ENCODE data around the gene MSH3.
"Not testable (repeated sequence)": the region's sequence is repeated elsewhere in the genome, so short reads cannot be mapped to it uniquely, and the experiment has no call there.

MSH3 gene

DNA sequence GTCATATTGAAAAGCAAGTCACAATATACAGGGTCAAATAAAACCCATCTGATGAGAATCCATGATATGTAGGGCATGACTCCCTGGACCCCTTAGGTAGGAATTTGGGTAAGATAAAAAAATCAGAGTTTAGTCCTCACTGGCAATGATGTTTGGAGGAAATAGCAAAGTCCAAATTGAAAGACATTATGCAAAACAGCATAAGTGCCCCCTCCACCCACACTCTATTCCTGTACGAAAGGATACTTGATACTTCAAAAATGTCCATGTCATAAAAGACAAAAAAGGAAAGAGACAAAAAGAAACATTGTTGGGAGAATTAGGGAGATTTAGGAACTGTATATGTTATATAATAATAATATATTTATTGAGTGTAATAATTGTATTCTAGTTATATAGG is 209.7 kb downstream of the MSH3 start:
- DNase-seq, result no peak

GRCh38 chr5:80864706-80865435 is 210.4 kb downstream of the MSH3 start:
- DNase-seq, result no peak

DNA sequence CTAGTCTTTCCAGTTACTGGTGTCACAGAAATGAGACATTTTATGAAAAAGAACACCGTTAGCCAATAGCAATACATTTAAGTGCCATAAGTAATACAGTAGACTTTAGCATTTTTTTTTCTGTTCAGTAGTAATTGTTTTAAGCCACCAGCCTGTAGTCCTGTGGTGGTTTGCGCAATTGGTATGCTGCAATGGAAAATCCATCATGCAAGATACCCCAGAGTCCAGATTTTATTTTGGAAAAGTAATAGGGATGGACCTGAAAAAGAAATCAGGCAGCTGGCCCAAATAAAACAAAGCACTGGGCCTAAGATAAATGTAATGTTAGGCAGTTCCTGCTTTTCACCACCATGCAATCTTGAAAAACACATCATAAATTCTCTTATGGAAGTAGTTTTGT is 211.1 kb downstream of the MSH3 start:
- no peak for DNase-seq

DNA sequence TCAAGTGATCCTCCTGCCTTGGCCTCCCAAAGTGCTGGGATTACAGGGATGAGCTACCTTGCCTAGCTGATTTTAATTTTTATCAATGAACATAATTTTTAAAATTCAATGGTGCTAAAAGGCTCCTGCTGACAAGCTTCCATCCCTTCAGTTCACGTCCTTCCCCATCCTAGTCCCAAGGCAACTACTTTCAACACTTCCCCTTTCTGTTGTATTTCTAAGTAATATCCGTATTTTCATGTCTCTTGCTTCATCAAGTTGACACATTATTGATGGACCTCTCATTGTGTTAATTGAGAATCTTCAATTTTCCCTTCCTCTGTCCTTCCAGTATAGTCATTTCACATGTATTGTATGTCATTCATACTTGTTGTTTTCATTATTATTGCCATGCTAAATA is 211.9 kb downstream of the MSH3 start:
- DNase-seq, result no peak

GRCh38 chr5:80867233-80867632 is 212.8 kb downstream of the MSH3 start:
- no peak for DNase-seq

- DNase-seq, result no peak
These were observed 216.0 kb downstream of the MSH3 start for GRCh38 chr5:80870442-80870841.

GRCh38 chr5:80871541-80871961 is 217.1 kb downstream of the MSH3 start:
- no peak for DNase-seq

- no peak for DNase-seq
These were observed 219.7 kb downstream of the MSH3 start for GRCh38 chr5:80874162-80874561.

- DNase-seq, result no peak
These were observed 223.1 kb downstream of the MSH3 start for GRCh38 chr5:80877592-80877991.

- no peak for DNase-seq
These were observed 227.3 kb downstream of the MSH3 start for GRCh38 chr5:80881726-80882125.

GRCh38 chr5:80883390-80883789 is 228.9 kb downstream of the MSH3 start:
- not testable (repeated sequence) for DNase-seq

- no peak for DNase-seq
These were observed 229.8 kb downstream of the MSH3 start for GRCh38 chr5:80884086-80884813.

GRCh38 chr5:80884929-80885328 is 230.5 kb downstream of the MSH3 start:
- DNase-seq, result no peak

- DNase-seq, result no peak
These were observed 231.0 kb downstream of the MSH3 start for GRCh38 chr5:80885396-80886000.

DNA sequence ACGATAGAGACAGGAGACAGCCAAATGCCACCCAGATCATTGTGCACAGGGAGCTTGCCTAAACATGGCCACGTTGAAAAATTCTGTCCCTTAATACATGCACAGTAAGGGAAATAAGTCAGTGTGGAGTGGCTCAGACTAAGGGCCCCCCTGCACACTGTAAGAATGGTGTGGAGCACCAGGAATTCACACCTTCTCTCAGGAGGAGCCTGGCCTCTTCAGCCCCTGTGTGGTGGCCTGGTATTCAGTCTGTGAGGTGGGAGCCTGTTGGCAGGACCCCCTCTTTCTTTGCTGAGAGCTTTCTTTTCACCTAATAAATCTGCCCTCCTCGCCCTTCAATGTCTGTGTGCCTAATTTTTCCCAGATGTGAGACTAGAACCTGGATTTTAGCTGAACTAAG is 239.6 kb downstream of the MSH3 start:
- no peak for DNase-seq

GRCh38 chr5:80895523-80895922 is 241.1 kb downstream of the MSH3 start:
- peak; percentile 12 for DNase-seq

DNA sequence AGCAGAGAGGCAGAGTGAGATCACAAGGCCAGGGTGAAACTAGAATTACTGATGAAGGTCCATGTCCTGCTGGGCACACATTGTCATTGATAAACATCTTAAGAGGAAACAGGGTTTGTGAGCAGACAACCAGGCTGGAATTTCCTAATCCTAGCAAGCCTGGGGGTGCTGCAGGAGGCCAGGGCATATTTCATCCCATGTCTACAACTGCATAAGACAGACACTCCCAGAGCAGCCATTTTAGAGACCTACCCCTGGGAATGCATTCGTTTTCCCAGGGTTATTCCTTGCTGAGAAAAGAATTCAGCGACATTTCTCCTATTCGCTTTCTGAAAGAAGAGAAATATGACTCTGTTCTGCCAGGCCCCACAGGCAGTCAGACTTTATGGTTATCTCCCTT is 248.2 kb downstream of the MSH3 start:
- DNase-seq, result not testable (repeated sequence)

- no peak for DNase-seq
These were observed 250.2 kb downstream of the MSH3 start for GRCh38 chr5:80904533-80905187.

DNA sequence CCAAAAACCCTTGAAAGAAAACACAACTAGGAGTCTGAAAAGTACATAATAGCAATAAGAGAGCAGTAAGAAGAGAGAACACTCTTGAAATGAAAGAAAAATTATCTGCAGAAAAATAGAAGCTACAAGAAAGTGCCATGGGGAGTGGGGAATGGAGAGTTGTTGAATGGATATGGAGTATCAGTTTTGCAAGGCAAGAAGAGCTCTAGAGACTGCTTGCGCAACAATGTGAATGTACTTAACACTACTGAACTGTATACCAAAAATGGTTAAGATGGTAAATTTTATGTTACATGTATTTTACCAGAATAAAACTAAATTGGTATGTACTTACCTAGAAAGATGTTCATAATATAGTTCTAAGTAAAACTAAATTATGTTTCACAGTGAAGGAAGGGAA is 251.0 kb downstream of the MSH3 start:
- DNase-seq, result no peak

DNA sequence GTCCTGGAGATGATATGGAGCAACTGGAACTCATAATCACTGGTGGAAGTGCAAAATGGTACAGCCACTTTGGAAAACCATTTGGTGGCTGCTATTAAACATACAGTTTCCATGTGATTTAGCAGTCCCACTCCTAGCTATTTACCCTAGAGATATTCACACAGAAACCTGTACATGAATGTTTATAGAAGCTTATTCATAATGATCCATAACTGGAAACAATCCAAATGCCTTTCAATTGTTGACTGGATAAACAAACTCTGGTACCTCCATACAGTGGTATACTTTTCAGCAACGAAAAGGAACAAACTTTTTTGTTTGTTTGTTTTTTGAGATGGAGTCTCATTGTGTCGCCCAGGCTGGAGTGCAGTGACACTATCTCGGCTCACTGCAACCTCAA is 258.0 kb downstream of the MSH3 start:
- no peak for DNase-seq

DNA sequence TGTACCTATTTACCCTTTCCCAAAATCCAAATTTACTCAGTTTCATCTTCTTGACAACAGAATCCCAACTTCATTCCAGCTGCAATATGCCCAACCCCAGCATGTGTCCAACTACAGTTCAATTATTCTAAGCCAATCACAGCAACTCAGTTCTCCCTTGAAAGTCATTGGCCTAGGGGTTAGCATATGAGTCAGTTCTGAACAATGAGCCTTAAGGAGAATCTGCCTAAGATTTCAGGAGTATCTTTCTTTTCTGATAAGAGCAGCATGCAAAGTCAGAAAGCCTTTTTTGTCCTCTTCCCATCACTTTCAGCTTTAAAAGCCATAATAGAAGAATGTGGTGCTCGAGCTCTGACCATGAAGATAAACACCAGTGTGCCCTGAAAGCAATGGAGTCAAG is 261.3 kb downstream of the MSH3 start:
- no peak for DNase-seq

- no peak for DNase-seq
These were observed 262.2 kb downstream of the MSH3 start for GRCh38 chr5:80916676-80917075.

DNA sequence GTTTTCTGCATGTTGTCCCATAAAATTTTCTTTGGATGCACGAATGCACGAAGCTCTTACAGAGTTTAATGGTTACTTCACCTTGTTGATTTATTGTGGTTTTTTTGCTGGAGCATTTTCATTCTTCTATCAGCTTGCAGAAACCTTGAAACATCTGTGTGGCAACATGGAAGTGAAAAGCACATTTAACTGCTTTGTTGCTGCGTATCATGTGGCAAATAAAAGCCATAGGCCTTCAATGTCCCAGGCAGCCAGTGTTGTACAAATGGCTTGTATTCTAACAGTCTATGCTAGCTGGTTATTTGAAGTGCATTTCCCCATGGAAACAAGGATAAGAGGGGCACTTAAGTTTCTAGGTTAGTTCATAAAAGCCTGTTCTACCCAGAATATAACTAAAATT is 263.2 kb downstream of the MSH3 start:
- DNase-seq, result no peak

Measured in NCI-H2171 (cell line).